Kidney (tissue), 14 donors: ENCODE data around the gene CCDC141. TPM values are rescaled to one million over a fixed set of nuclear protein-coding genes. Genes with fewer than 3 reads are reported as not detected.

Source experiments
- DNase-seq, 5 donors: peaks; one replicate each; pipeline ENCODE4 v3.0.0-alpha.2; 2013 to 2020
- FAIRE-seq: peaks from 2 replicates; lab custom pipeline; 2012; peaks lifted over from hg19 to GRCh38; lab: Jason Lieb, UNC
- H3K27ac ChIP-seq, 2 donors: one replicate each; pipeline ENCODE4 v1.7.0; 2013; ENCODE audit warnings: low read depth in 2 of 2, low read length in 2 of 2, inconsistent platforms in 1 of 2
- H3K27me3 ChIP-seq: one replicate; pipeline ENCODE4 v1.7.1; 2013; ENCODE audit warnings: low read length, inconsistent platforms; ENCODE audit not compliant: control insufficient read depth, insufficient read depth
- H3K36me3 ChIP-seq, 3 donors: one replicate each; pipeline versions ENCODE4 v1.7.0 to v1.7.1; 2013; ENCODE audit warnings: low read length in 3 of 3, control low read depth in 1 of 3, inconsistent platforms in 1 of 3; ENCODE audit not compliant: insufficient read depth in 3 of 3, control insufficient read depth in 2 of 3
- H3K4me1 ChIP-seq, 3 donors: one replicate each; pipeline versions ENCODE4 v1.7.0 to v1.7.1; 2013; ENCODE audit warnings: low read length in 3 of 3, inconsistent platforms in 1 of 3, low read depth in 1 of 3; ENCODE audit not compliant: control insufficient read depth in 2 of 3, insufficient read depth in 2 of 3
- H3K4me3 ChIP-seq, 3 donors: one replicate each; pipeline versions ENCODE4 v1.7.0 to v1.8.1; 2013; ENCODE audit warnings: low read length in 3 of 3, control low read depth in 1 of 3, inconsistent platforms in 1 of 3
- H3K9ac ChIP-seq, 3 donors: one replicate each; pipeline versions ENCODE4 v1.7.0 to v1.7.1; 2013; ENCODE audit warnings: low read length in 3 of 3, control low read depth in 1 of 3, inconsistent platforms in 1 of 3
- H3K9me3 ChIP-seq, 3 donors: one replicate each; pipeline versions ENCODE4 v1.7.0 to v1.7.1; 2013; ENCODE audit warnings: low read length in 3 of 3, control low read depth in 1 of 3, inconsistent platforms in 1 of 3; ENCODE audit not compliant: control insufficient read depth in 2 of 3, insufficient read depth in 1 of 3
- intact Hi-C: fragments of 100-400 bp; cut with DNase I; formaldehyde crosslinking; loops from one replicate; pipeline ENCODE4 v1.11.1; 2022
- polyA plus RNA-seq: library from polyadenylated mRNA; stranded (reverse); fragments of 350-450 nt; fragmentation: Illumina TruSeq; extraction: RNeasy Lipid Tissue Mini Kit (QIAGEN cat#74804); gene quantifications from one replicate; pipeline ENCODE4 v1.2.3, GENCODE V29; 2014; ENCODE audit warnings: low read depth, low replicate concordance; ENCODE audit not compliant: insufficient read depth
- total RNA-seq: library from RNA; stranded (reverse); fragmentation: NEBNext Ultra II Directional; extraction: Animal tissue kit (Norgen Biotek cat#: 25700); gene quantifications from one replicate; pipeline ENCODE4 v1.2.1, GENCODE V29; 2021
- TF ChIP-seq, protein P1 (sequence below): IDR thresholded peaks from 3 replicates; pipeline ENCODE4 v1.5.1; 2012; ENCODE audit warnings: mild to moderate bottlenecking, moderate library complexity, borderline replicate concordance; ENCODE audit not compliant: insufficient read depth; ENCODE audit errors: extremely low read depth
- donor health status: control.
- donor health status: control.
- donor health status: control.
- donor health status: control.
- donor health status: control.
- donor health status: DM: yes; HTN: yes; CAD: no.
- donor health status: Normal renal cell carcinoma (clear cell type).

The CCDC141 gene
- total and polyA plus RNA-seq, 2 donors from 2014 or later = 3.0 TPM; not detected in 1

- no peak overlapping the region for H3K27ac ChIP-seq
- H3K4me1 ChIP-seq = no peaks in the 10 kb centered on the region
- TF ChIP-seq, protein P1, sequence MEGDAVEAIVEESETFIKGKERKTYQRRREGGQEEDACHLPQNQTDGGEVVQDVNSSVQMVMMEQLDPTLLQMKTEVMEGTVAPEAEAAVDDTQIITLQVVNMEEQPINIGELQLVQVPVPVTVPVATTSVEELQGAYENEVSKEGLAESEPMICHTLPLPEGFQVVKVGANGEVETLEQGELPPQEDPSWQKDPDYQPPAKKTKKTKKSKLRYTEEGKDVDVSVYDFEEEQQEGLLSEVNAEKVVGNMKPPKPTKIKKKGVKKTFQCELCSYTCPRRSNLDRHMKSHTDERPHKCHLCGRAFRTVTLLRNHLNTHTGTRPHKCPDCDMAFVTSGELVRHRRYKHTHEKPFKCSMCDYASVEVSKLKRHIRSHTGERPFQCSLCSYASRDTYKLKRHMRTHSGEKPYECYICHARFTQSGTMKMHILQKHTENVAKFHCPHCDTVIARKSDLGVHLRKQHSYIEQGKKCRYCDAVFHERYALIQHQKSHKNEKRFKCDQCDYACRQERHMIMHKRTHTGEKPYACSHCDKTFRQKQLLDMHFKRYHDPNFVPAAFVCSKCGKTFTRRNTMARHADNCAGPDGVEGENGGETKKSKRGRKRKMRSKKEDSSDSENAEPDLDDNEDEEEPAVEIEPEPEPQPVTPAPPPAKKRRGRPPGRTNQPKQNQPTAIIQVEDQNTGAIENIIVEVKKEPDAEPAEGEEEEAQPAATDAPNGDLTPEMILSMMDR = no peak
- no peaks in the 10 kb centered on the region for H3K9me3 ChIP-seq
- no peak for DNase-seq
- no peak for FAIRE-seq
- no peaks in the 10 kb centered on the region for H3K27me3 ChIP-seq
- intact Hi-C loops = no loop called here
- no peak overlapping the region for H3K9ac ChIP-seq
- H3K4me3 ChIP-seq = no peak overlapping the region
- H3K36me3 ChIP-seq = no peaks in the 10 kb centered on the region
These were observed 190.2 kb downstream of the CCDC141 start for GRCh38 chr2:178859730-178860129.

DNA sequence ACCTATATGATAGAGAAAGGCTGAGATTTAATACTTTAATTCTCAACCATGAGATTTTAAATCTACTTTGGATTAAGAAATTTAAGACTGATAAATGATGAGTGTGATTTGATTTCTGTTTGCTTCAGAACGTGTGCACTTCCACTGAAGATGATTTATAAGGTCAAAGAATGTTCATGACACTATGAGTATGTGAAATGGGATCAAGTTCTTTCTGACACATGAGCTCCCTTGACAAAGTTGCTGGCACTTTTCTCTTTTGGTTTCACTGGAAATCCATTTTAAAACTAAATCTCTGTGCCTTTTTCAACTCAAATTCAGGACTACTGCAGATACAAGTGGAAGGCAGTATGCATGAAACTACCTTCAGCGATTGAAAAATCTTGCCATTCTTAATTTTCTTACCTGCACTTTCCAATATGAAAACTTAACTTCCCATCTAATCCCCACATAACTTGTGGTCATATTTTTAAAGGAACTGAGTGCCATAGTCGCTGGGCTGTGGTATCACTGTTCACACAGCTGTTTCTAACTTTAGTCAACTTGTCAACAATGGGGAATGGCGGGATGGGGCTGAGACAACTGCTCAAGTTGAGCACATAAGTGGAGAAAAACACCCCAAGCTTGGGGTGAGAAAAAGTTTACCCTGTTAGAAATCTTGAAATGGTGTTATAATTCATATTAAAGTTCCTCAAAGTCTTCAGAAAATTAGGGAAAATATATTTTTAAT, 190.9 kb downstream of the CCDC141 start:
- Histone ChIP-seq H3K9me3 (no peaks in the 10 kb centered on the region), H3K27ac (no peak overlapping the region), H3K9ac (no peak overlapping the region), H3K4me3 (no peak overlapping the region), H3K4me1 (no peaks in the 10 kb centered on the region), H3K36me3 (no peaks in the 10 kb centered on the region), H3K27me3 (no peaks in the 10 kb centered on the region)
- TF ChIP-seq, protein P1 = no peak
- FAIRE-seq (no peak), DNase-seq (no peak)
- intact Hi-C loops = no loop called here

GRCh38 chr2:178855151-178855550, 194.8 kb downstream of the CCDC141 start:
- no peaks in the 10 kb centered on the region for H3K9me3 ChIP-seq
- no peaks in the 10 kb centered on the region for H3K4me1 ChIP-seq
- H3K27me3 ChIP-seq = no peaks in the 10 kb centered on the region
- no peaks in the 10 kb centered on the region for H3K36me3 ChIP-seq
- H3K9ac ChIP-seq = no peak overlapping the region
- intact Hi-C loops = no loop called here
- DNase-seq = no peak
- H3K4me3 ChIP-seq = no peak overlapping the region
- TF ChIP-seq, protein P1 = no peak
- no peak for FAIRE-seq
- H3K27ac ChIP-seq = no peak overlapping the region
